ENCODE results near the gene OR6M1. TPM values are rescaled to one million over a fixed set of nuclear protein-coding genes. Genes with fewer than 3 reads are reported as not detected.

OR6M1 gene
- total and polyA plus RNA-seq, 2 experiments from 2014 or later, result not detected

DNA sequence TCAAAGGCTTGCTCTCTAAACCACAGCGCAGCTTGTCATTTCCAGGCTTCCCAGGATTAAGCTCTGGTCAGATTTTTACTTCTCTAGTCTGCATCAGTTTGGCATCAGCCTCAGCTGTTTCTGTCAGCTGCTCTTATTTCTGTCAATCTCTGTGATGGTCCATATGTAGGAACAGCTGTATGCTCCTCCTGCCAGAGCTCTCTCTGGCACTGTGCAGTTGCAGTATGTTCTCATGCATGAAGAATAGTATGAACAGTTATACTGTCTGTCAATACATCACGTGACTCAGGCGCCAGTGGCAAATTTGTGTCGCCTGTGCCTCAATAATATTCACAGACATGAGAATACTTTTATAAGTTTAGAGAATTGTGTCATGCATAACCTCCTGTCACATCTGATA, 6.7 kb downstream of the OR6M1 start:
- no peaks in the 10 kb centered on the region for H3F3A ChIP-seq (ENCODE audit: insufficient read depth)
- no peak overlapping the region for H3K4me2 ChIP-seq (ENCODE audit: unreplicated experiment)
- no peaks in the 10 kb centered on the region for H3K9me3 ChIP-seq (ENCODE audit: low read depth)
- DNase-seq, result no peak
- TF ChIP-seq EZH2 (IDR thresholded peaks at IDR 0.05; ENCODE audit: insufficient read depth, poor library complexity, severe bottlenecking), result no peak
- no peak overlapping the region for H3K4me3 ChIP-seq
- H2AFZ ChIP-seq, result no peak overlapping the region
- no peaks in the 10 kb centered on the region for H3K9me2 ChIP-seq (ENCODE audit: insufficient read depth)
- no peaks in the 10 kb centered on the region for H4K20me1 ChIP-seq (ENCODE audit: insufficient read depth)
- H3K9ac ChIP-seq, result no peak overlapping the region
- in situ Hi-C loops (cut with MboI), result no loop called here
- no peaks in the 10 kb centered on the region for H3K4me1 ChIP-seq (ENCODE audit: insufficient read depth)
- no peaks in the 10 kb centered on the region for H3K36me3 ChIP-seq (ENCODE audit: low read depth)
- 11 to 16% methylated on average over 4 of the region's 4 CpGs for WGBS, 2 experiments (ENCODE audit: low coverage in 1 of 2, low lambda C conversion rate in 2 of 2, missing lambda C conversion rate in 2 of 2)
- no peak overlapping the region for H3K27ac ChIP-seq
- H3K27me3 ChIP-seq (replicated peaks; ENCODE audit: insufficient read depth), result no peaks in the 10 kb centered on the region; the same call in none of the 2 replicates
- H3K79me2 ChIP-seq (ENCODE audit: insufficient read depth), result no peaks in the 10 kb centered on the region

DNA sequence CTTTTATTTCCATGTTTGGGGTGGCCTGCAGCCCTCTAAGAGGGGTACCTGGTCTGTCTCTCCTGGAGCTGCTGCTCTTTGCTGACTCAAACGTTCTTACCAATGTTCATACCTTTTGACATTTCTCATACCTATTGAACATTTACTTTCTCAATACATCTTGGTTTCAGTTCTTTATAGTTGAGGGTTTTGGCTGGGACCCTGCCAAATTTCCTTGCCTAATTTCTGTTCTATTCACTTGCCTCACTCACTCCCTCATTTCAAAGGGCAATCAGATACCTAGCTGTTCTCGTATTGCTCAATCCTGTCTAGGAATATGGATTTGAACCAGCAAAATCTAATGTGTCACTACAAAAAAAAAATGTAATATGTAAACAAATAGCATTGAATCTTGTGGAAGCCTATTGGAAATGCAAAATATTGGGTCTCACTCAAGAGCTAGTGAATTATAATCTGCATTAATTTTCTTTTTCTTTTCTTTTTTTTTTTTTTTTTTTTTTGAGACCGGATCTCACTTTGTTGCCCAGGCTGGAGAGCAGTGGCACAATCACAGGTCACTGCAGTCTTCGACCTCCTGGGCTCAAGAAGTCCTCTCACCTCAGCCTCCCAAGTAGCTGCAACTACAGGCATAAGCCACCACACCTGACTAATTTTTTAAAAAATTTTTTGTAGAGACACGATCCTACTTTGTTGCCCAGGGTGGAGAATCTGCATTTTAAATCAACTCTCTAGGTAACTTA, 7.5 kb downstream of the OR6M1 start:
- no peaks in the 10 kb centered on the region for H3K9me2 ChIP-seq (ENCODE audit: insufficient read depth)
- no peak overlapping the region for H2AFZ ChIP-seq
- no peak overlapping the region for H3K4me2 ChIP-seq (ENCODE audit: unreplicated experiment)
- TF ChIP-seq EZH2phosphoT487 (IDR thresholded peaks at IDR 0.05; ENCODE audit: insufficient read depth, low read depth) (no peak), EZH2 (IDR thresholded peaks at IDR 0.05; ENCODE audit: insufficient read depth, poor library complexity, severe bottlenecking) (no peak)
- H3K9me3 ChIP-seq (ENCODE audit: low read depth), result no peaks in the 10 kb centered on the region
- H3F3A ChIP-seq (ENCODE audit: insufficient read depth), result no peaks in the 10 kb centered on the region
- no peaks in the 10 kb centered on the region for H3K4me1 ChIP-seq (ENCODE audit: insufficient read depth)
- no peak overlapping the region for H3K27ac ChIP-seq
- H3K4me3 ChIP-seq, result no peak overlapping the region
- in situ Hi-C loops (cut with MboI), result no loop called here
- H3K9ac ChIP-seq, result no peak overlapping the region
- H3K36me3 ChIP-seq (ENCODE audit: low read depth), result no peaks in the 10 kb centered on the region
- H3K79me2 ChIP-seq (ENCODE audit: insufficient read depth), result no peaks in the 10 kb centered on the region
- no peak for DNase-seq
- H3K27me3 ChIP-seq (replicated peaks; ENCODE audit: insufficient read depth), result no peaks in the 10 kb centered on the region; the same call in none of the 2 replicates
- 21 to 25% methylated on average over 5 of the region's 5 CpGs for WGBS, 2 experiments (ENCODE audit: low coverage in 1 of 2, low lambda C conversion rate in 2 of 2, missing lambda C conversion rate in 2 of 2)
- no peaks in the 10 kb centered on the region for H4K20me1 ChIP-seq (ENCODE audit: insufficient read depth)

DNA sequence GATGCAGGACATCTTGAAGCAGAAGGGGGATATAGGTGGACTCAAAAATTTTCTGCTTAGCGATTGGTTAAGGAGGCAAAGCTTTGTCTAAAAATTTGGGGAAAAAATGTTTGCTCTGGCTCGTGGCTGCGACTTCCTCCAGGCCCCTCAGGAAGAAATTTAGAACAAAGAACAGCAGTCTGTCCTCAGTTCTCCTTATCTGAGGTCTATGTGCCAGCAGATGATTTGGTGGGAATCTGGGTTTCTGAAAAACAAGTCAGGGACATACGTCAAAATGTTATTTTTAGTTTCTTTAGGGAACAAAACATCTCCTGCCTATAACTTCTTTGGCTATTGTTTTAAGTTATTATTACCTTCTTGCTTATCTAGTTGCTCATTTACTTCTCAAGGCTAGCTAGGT, 8.1 kb downstream of the OR6M1 start:
- in situ Hi-C loops (cut with MboI), result no loop called here
- no peak overlapping the region for H2AFZ ChIP-seq
- DNase-seq, result no peak
- H3K9me2 ChIP-seq (ENCODE audit: insufficient read depth), result no peaks in the 10 kb centered on the region
- H4K20me1 ChIP-seq (ENCODE audit: insufficient read depth), result no peaks in the 10 kb centered on the region
- H3F3A ChIP-seq (ENCODE audit: insufficient read depth), result no peaks in the 10 kb centered on the region
- H3K9me3 ChIP-seq (ENCODE audit: low read depth), result no peaks in the 10 kb centered on the region
- H3K27ac ChIP-seq, result no peak overlapping the region
- no peak overlapping the region for H3K4me3 ChIP-seq
- H3K27me3 ChIP-seq (replicated peaks; ENCODE audit: insufficient read depth), result no peaks in the 10 kb centered on the region; the same call in none of the 2 replicates
- H3K79me2 ChIP-seq (ENCODE audit: insufficient read depth), result no peaks in the 10 kb centered on the region
- 15 to 24% methylated on average over 4 of the region's 4 CpGs for WGBS, 2 experiments (ENCODE audit: low coverage in 1 of 2, low lambda C conversion rate in 2 of 2, missing lambda C conversion rate in 2 of 2)
- no peak overlapping the region for H3K9ac ChIP-seq
- TF ChIP-seq EZH2 (IDR thresholded peaks at IDR 0.05; ENCODE audit: insufficient read depth, poor library complexity, severe bottlenecking) (no peak), EZH2phosphoT487 (IDR thresholded peaks at IDR 0.05; ENCODE audit: insufficient read depth, low read depth) (no peak)
- H3K36me3 ChIP-seq (ENCODE audit: low read depth), result no peaks in the 10 kb centered on the region
- no peak overlapping the region for H3K4me2 ChIP-seq (ENCODE audit: unreplicated experiment)
- H3K4me1 ChIP-seq (ENCODE audit: insufficient read depth), result no peaks in the 10 kb centered on the region

DNA sequence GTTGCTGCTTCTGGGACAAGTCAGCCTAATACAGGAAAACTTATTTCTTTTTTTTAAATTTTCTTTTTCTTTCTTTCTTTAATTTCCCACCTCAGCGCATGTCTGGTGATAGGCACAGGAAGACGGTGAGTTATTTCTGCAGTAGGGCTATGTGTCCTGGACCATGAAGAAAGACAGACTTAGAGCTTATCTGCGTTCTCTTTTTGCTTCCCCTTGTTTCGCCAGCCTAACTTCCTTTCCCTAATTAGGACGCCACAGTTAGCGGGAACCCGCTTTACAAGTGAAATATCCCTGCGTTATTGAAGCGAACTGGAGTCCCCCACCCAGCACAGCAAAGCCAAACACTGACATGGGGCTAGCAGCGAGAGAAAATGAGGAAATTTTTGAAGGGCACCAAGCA, 8.6 kb downstream of the OR6M1 start:
- Histone ChIP-seq H3K4me2 (ENCODE audit: unreplicated experiment) (no peak overlapping the region), H3K9me3 (ENCODE audit: low read depth) (no peaks in the 10 kb centered on the region), H4K20me1 (ENCODE audit: insufficient read depth) (no peaks in the 10 kb centered on the region), H3K27me3 (replicated peaks; ENCODE audit: insufficient read depth) (no peaks in the 10 kb centered on the region; the same call in none of the 2 replicates), H3K27ac (no peak overlapping the region), H3K4me3 (no peak overlapping the region), H2AFZ (no peak overlapping the region), H3F3A (ENCODE audit: insufficient read depth) (no peaks in the 10 kb centered on the region), H3K36me3 (ENCODE audit: low read depth) (no peaks in the 10 kb centered on the region), H3K4me1 (ENCODE audit: insufficient read depth) (no peaks in the 10 kb centered on the region), H3K9me2 (ENCODE audit: insufficient read depth) (no peaks in the 10 kb centered on the region), H3K79me2 (ENCODE audit: insufficient read depth) (no peaks in the 10 kb centered on the region), H3K9ac (no peak overlapping the region)
- no peak for DNase-seq
- TF ChIP-seq EZH2phosphoT487 (IDR thresholded peaks at IDR 0.05; ENCODE audit: insufficient read depth, low read depth), result no peak
- no peak for TF ChIP-seq EZH2 (IDR thresholded peaks at IDR 0.05; ENCODE audit: insufficient read depth, poor library complexity, severe bottlenecking)
- in situ Hi-C loops (cut with MboI), result no loop called here
- WGBS, 2 experiments (ENCODE audit: low coverage in 1 of 2, low lambda C conversion rate in 2 of 2, missing lambda C conversion rate in 2 of 2), result 49 to 51% methylated on average over 10 of the region's 10 CpGs
